HepG2 (cell line): ENCODE results near the gene GTF2F2. TPM values are rescaled to one million over a fixed set of nuclear protein-coding genes. Genes with fewer than 3 reads are reported as not detected.

Source experiments
- ATAC-seq: fragments of 200-7000 bp; cut with Tn5 transposase; 3 replicates; pipeline ENCODE4 v1.9.1; 2020; ENCODE audit warnings: mild to moderate bottlenecking, moderate library complexity
- BruUV-seq: library from RNA; stranded (reverse); fragments of 400-500 nt; replicated peaks from 2 replicates; lab custom pipeline; 2021; lab: Mats Ljungman, UMichigan
- CTCF ChIA-PET: fragments of 300-600 bp; formaldehyde crosslinking; extraction: SDS; loops from one replicate; lab custom pipeline; 2021; ENCODE audit warnings: low total read pairs, inconsistent platforms, low intra/inter-chr PET ratio; lab: Yijun Ruan, JAX
- POLR2A ChIA-PET: fragments of 350-600 bp; sonication (Branson Sonifier 250); formaldehyde crosslinking; loops from one replicate; lab custom pipeline; 2020; ENCODE audit warnings: antibody characterized with exemption, inconsistent platforms; lab: Yijun Ruan, JAX
- DNase-seq: peaks from one replicate; pipeline ENCODE4 v3.0.0-alpha.2; 2015; ENCODE audit warnings: low spot score
- FAIRE-seq: peaks from 3 replicates; lab custom pipeline; 2011; peaks lifted over from hg19 to GRCh38; lab: Jason Lieb, UNC
- H2AFZ ChIP-seq: one replicate; pipeline ENCODE4 v1.6.1; 2011; ENCODE audit warnings: low read length, inconsistent platforms
- H3K27ac ChIP-seq: fragments of 300-600 bp; 3 replicates; pipeline ENCODE4 v1.8.0; 2011; ENCODE audit warnings: mixed run types, mild to moderate bottlenecking, mixed read lengths, low read length, inconsistent platforms; ENCODE audit not compliant: insufficient read depth; ENCODE audit errors: extremely low read length
- H3K27me3 ChIP-seq, 2 experiments: fragments of 200-600 bp in 1 of 2; 2 replicates in 1 of 2; 3 replicates in 1 of 2; pipeline versions ENCODE4 v1.6.0 to v1.8.0; 2011; ENCODE audit warnings: low read length in 2 of 2, mild to moderate bottlenecking in 2 of 2, moderate library complexity in 2 of 2, inconsistent platforms in 1 of 2; ENCODE audit not compliant: insufficient read depth in 2 of 2, control insufficient read depth in 1 of 2
- H3K36me3 ChIP-seq, 2 experiments: fragments of 200-600 bp in 1 of 2; replicated peaks in 1 of 2; 2 replicates in 1 of 2; 3 replicates in 1 of 2; pipeline versions ENCODE4 v1.5.1 to v1.8.0; 2011; ENCODE audit warnings: low read length in 2 of 2, inconsistent platforms in 1 of 2; ENCODE audit not compliant: insufficient read depth in 2 of 2, control insufficient read depth in 1 of 2
- H3K4me1 ChIP-seq: 2 replicates; pipeline ENCODE4 v1.5.1; 2012; ENCODE audit warnings: low read length, inconsistent platforms; ENCODE audit not compliant: insufficient read depth
- H3K4me2 ChIP-seq: 2 replicates; pipeline ENCODE4 v1.6.0; 2011; ENCODE audit warnings: low read depth, low read length, inconsistent platforms
- H3K4me3 ChIP-seq, 3 experiments: fragments of 200-600 bp in 1 of 3; sonication (generic), shearing (Covaris generic) in 1 of 3; replicated peaks in 1 of 3; 2 replicates each; pipeline ENCODE4 v1.5.1; 2011 to 2016; ENCODE audit warnings: low read length in 3 of 3, inconsistent platforms in 2 of 3, low read depth in 2 of 3, mild to moderate bottlenecking in 2 of 3, control low read depth in 1 of 3, mixed read lengths in 1 of 3; ENCODE audit not compliant: insufficient read depth in 1 of 3
- H3K79me2 ChIP-seq: one replicate; pipeline ENCODE4 v1.6.1; 2011; ENCODE audit warnings: low read length, inconsistent platforms; ENCODE audit not compliant: insufficient read depth
- H3K9ac ChIP-seq: 2 replicates; pipeline ENCODE4 v1.6.0; 2011; ENCODE audit warnings: mild to moderate bottlenecking, low read depth, low read length, inconsistent platforms; ENCODE audit not compliant: insufficient read depth
- H3K9me3 ChIP-seq: 2 replicates; pipeline ENCODE4 v1.5.1; 2012; ENCODE audit warnings: mild to moderate bottlenecking, low read length
- H4K20me1 ChIP-seq: 2 replicates; pipeline ENCODE4 v1.6.0; 2011; ENCODE audit warnings: inconsistent platforms, mild to moderate bottlenecking, low read length, moderate library complexity; ENCODE audit not compliant: insufficient read depth
- ATF2 ChIP-seq: sonication (generic); formaldehyde crosslinking; IDR thresholded peaks from 2 replicates; pipeline ENCODE4 v1.4.0; 2020; ENCODE audit warnings: missing genetic modification reagents
- CEBPB ChIP-seq: IDR thresholded peaks from 2 replicates; pipeline ENCODE4 v1.6.1; 2011; ENCODE audit warnings: low read depth, low read length, improper control_type of control experiment, borderline replicate concordance
- CREB3 ChIP-seq: sonication (generic); formaldehyde crosslinking; IDR thresholded peaks from 2 replicates; pipeline ENCODE4 v1.5.0; 2020; ENCODE audit warnings: missing genetic modification reagents
- ELK4 ChIP-seq: sonication (generic); formaldehyde crosslinking; IDR thresholded peaks from 2 replicates; pipeline ENCODE4 v1.9.0; 2021; ENCODE audit warnings: missing genetic modification reagents, borderline replicate concordance
- FOXJ3 ChIP-seq: sonication (generic); formaldehyde crosslinking; IDR thresholded peaks from 2 replicates; pipeline ENCODE4 v1.4.0; 2020; ENCODE audit warnings: missing genetic modification reagents, mild to moderate bottlenecking, borderline replicate concordance
- JUNB ChIP-seq: sonication (generic); formaldehyde crosslinking; IDR thresholded peaks from 2 replicates; pipeline ENCODE4 v1.8.0; 2022; ENCODE audit warnings: missing genetic modification reagents, mild to moderate bottlenecking, borderline replicate concordance
- KAT7 ChIP-seq: IDR thresholded peaks from 2 replicates; pipeline ENCODE4 v1.6.1; 2018; ENCODE audit warnings: borderline replicate concordance, missing compliant biosample characterization
- KAT8 ChIP-seq: IDR thresholded peaks from 2 replicates; pipeline ENCODE4 v1.6.1; 2016; ENCODE audit warnings: missing genetic modification reagents, missing compliant biosample characterization
- MXD3 ChIP-seq: IDR thresholded peaks from 2 replicates; pipeline ENCODE4 v1.6.1; 2016; ENCODE audit warnings: mild to moderate bottlenecking, missing biosample characterization, missing genetic modification reagents
- NR2F6 ChIP-seq, 2 experiments: IDR thresholded peaks; 2 replicates each; pipeline ENCODE4 v1.6.1; 2016; ENCODE audit warnings: antibody characterized with exemption in 1 of 2, mild to moderate bottlenecking in 1 of 2
- SAFB2 ChIP-seq: sonication (generic); formaldehyde crosslinking; IDR thresholded peaks from 2 replicates; pipeline ENCODE4 v1.5.1; 2020; ENCODE audit warnings: missing genetic modification reagents, low read depth, mild to moderate bottlenecking, borderline replicate concordance
- SUZ12 ChIP-seq: fragments of 150-350 bp; IDR thresholded peaks from 2 replicates; pipeline ENCODE4 v1.6.1; 2014; ENCODE audit warnings: low read depth, low read length
- TFDP2 ChIP-seq: sonication (generic); formaldehyde crosslinking; IDR thresholded peaks from 2 replicates; pipeline ENCODE4 v1.4.0; 2020; ENCODE audit warnings: missing genetic modification reagents
- ZNF180 ChIP-seq: sonication (generic); formaldehyde crosslinking; IDR thresholded peaks from 2 replicates; pipeline ENCODE4 v1.4.0; 2020; ENCODE audit warnings: low read depth, missing genetic modification reagents, borderline replicate concordance
- ZNF205 ChIP-seq: IDR thresholded peaks from 2 replicates; pipeline ENCODE4 v1.6.1; 2018; ENCODE audit warnings: missing biosample characterization, missing genetic modification reagents
- ZNF234 ChIP-seq: sonication (generic); formaldehyde crosslinking; conservative IDR thresholded peaks from 2 replicates; pipeline ENCODE4 v1.5.1; 2020; ENCODE audit warnings: mild to moderate bottlenecking, missing genetic modification reagents
- ZNF468 ChIP-seq: sonication (generic); formaldehyde crosslinking; IDR thresholded peaks from 2 replicates; pipeline ENCODE4 v1.8.0; 2022; ENCODE audit warnings: mild to moderate bottlenecking, moderate library complexity, missing genetic modification reagents
- WGBS: methylation state at CpG from one replicate; pipeline ENCODE4 v1.1.6; 2017; ENCODE audit warnings: low lambda C conversion rate; 5-methylcytosine and 5-hydroxymethylcytosine counted together
- in situ Hi-C: cut with HindIII; loops from 2 replicates; pipeline ENCODE4 v1.10.0; 2017; ENCODE audit warnings: low pct_unique_long_range_greater_than_20kb; ENCODE audit not compliant: extremely low pct_ligation_motif_present
- intact Hi-C: fragments of 100-400 bp; cut with micrococcal nuclease; formaldehyde crosslinking; loops from one replicate; pipeline ENCODE4 v1.10.0; 2022; ENCODE audit not compliant: unreplicated experiment
- polyA plus RNA-seq, 8 experiments: library from polyadenylated mRNA; depleted of rRNA in 3 of 8; stranded (reverse) in 7 of 8; unstranded in 1 of 8; fragments of >200 nt; fragmentation: Illumina TruSeq in 4 of 8; extraction: Trizol in 4 of 8; gene quantifications; 2 replicates each; pipeline versions ENCODE4 v1.2.1 to v1.2.3, GENCODE V29; 2011 to 2016; ENCODE audit warnings: low read depth in 4 of 8, missing spikeins in 1 of 8, mixed read lengths in 1 of 8; ENCODE audit not compliant: insufficient read depth in 1 of 8
- total RNA-seq, 5 experiments: library from RNA; depleted of rRNA; stranded (reverse); fragments of >200 nt; fragmentation: Illumina TruSeq; extraction: Trizol; gene quantifications; 2 replicates each; pipeline ENCODE4 v1.2.3, GENCODE V29; 2016; ENCODE audit warnings: low read depth in 1 of 5

Gene GTF2F2
- total and polyA plus RNA-seq, 2 of the 13 experiments (the other 11 are each of a cell fraction or from before 2014, with no cell fraction given) = 10.6 to 32.8 TPM

GRCh38 chr13:45073809-45074208 is 46.5 kb upstream of the GTF2F2 start:
- no peak for FAIRE-seq
- H3K4me3 ChIP-seq = no peak overlapping the region
- no peaks in the 10 kb centered on the region for H3K79me2 ChIP-seq
- no peaks in the 10 kb centered on the region for H3K27me3 ChIP-seq
- no TSS peak for BruUV-seq
- no peak overlapping the region for H3K4me2 ChIP-seq
- no peak for DNase-seq
- H3K9ac ChIP-seq = no peak overlapping the region
- H3K36me3 ChIP-seq = no peaks in the 10 kb centered on the region
- H3K27ac ChIP-seq = no peak overlapping the region
- H2AFZ ChIP-seq = no peak overlapping the region
- no peaks in the 10 kb centered on the region for H4K20me1 ChIP-seq
- TF ChIP-seq ZNF468 (CRISPR knock-in tag) = no peak
- TF ChIP-seq KAT8 (CRISPR knock-in tag) = no peak
- TF ChIP-seq MXD3 (CRISPR knock-in tag) = no peak
- TF ChIP-seq ELK4 (CRISPR knock-in tag) = no peak
- TF ChIP-seq ZNF234 = no peak
- TF ChIP-seq ZNF180 = no peak
- TF ChIP-seq CEBPB = no peak
- no peak for TF ChIP-seq FOXJ3 (CRISPR knock-in tag)
- no peak for TF ChIP-seq KAT7 (CRISPR knock-in tag)
- TF ChIP-seq SAFB2 (CRISPR knock-in tag) = no peak
- no peak for TF ChIP-seq NR2F6 (IDR thresholded peaks at IDR 0.05)
- TF ChIP-seq NR2F6 (CRISPR knock-in tag; IDR thresholded peaks at IDR 0.05) = no peak
- TF ChIP-seq ZNF205 = no peak
- no peak for TF ChIP-seq ATF2 (CRISPR knock-in tag)
- TF ChIP-seq TFDP2 (CRISPR knock-in tag) = no peak
- TF ChIP-seq SUZ12 = no peak
- no peak for TF ChIP-seq CREB3 (CRISPR knock-in tag)
- TF ChIP-seq JUNB (CRISPR knock-in tag) = no peak
- intact Hi-C loops (no loop called here), in situ Hi-C loops (no loop called here)
- no peaks in the 10 kb centered on the region for H3K4me1 ChIP-seq
- H3K9me3 ChIP-seq = no peaks in the 10 kb centered on the region
- ChIA-PET POLR2A (no interaction called here), CTCF (no interaction called here)
- WGBS = 13% methylated on average over 4 of the region's 4 CpGs
- no peak for ATAC-seq
